ENCODE data around the gene ADGRA3. TPM values are rescaled to one million over a fixed set of nuclear protein-coding genes. Genes with fewer than 3 reads are reported as not detected.

ADGRA3 gene
- polyA plus RNA-seq, 1 donor from 2014 or later: 40.5 TPM

DNA sequence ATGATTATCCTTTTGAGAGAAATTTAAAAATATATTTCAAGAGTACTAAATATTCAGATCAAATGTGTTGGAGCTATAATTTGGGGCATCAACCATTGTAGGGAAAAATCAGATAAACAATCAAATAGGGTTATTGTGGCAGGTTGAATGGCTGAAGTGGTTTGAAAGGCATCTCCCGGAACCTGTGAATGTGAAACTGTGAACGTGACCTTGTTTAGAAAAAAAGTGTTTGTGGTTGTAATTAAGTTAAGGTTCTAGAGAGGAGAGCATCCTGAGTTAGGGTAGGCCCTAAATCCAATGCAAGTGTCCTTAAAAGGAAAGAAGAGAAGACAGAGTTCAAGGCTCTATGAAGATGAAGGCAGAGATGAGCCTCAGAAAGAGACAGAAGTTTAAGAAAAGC lies 37.4 kb downstream of the ADGRA3 start:
- H3K79me2 ChIP-seq (replicated peaks; ENCODE audit: insufficient read depth, low read length): peaks cover 40% of the 10 kb centered on the region
- no peak for TF ChIP-seq SMC3 (conservative IDR thresholded peaks at IDR 0.05; ENCODE audit: poor library complexity)
- TF ChIP-seq, protein P1, sequence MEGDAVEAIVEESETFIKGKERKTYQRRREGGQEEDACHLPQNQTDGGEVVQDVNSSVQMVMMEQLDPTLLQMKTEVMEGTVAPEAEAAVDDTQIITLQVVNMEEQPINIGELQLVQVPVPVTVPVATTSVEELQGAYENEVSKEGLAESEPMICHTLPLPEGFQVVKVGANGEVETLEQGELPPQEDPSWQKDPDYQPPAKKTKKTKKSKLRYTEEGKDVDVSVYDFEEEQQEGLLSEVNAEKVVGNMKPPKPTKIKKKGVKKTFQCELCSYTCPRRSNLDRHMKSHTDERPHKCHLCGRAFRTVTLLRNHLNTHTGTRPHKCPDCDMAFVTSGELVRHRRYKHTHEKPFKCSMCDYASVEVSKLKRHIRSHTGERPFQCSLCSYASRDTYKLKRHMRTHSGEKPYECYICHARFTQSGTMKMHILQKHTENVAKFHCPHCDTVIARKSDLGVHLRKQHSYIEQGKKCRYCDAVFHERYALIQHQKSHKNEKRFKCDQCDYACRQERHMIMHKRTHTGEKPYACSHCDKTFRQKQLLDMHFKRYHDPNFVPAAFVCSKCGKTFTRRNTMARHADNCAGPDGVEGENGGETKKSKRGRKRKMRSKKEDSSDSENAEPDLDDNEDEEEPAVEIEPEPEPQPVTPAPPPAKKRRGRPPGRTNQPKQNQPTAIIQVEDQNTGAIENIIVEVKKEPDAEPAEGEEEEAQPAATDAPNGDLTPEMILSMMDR (IDR thresholded peaks at IDR 0.05; ENCODE audit: poor library complexity, severe bottlenecking): no peak
- TF ChIP-seq, protein P2, sequence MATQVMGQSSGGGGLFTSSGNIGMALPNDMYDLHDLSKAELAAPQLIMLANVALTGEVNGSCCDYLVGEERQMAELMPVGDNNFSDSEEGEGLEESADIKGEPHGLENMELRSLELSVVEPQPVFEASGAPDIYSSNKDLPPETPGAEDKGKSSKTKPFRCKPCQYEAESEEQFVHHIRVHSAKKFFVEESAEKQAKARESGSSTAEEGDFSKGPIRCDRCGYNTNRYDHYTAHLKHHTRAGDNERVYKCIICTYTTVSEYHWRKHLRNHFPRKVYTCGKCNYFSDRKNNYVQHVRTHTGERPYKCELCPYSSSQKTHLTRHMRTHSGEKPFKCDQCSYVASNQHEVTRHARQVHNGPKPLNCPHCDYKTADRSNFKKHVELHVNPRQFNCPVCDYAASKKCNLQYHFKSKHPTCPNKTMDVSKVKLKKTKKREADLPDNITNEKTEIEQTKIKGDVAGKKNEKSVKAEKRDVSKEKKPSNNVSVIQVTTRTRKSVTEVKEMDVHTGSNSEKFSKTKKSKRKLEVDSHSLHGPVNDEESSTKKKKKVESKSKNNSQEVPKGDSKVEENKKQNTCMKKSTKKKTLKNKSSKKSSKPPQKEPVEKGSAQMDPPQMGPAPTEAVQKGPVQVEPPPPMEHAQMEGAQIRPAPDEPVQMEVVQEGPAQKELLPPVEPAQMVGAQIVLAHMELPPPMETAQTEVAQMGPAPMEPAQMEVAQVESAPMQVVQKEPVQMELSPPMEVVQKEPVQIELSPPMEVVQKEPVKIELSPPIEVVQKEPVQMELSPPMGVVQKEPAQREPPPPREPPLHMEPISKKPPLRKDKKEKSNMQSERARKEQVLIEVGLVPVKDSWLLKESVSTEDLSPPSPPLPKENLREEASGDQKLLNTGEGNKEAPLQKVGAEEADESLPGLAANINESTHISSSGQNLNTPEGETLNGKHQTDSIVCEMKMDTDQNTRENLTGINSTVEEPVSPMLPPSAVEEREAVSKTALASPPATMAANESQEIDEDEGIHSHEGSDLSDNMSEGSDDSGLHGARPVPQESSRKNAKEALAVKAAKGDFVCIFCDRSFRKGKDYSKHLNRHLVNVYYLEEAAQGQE (IDR thresholded peaks at IDR 0.05; ENCODE audit: borderline replicate concordance): no peak
- no peak for TF ChIP-seq RAD21 (conservative IDR thresholded peaks at IDR 0.05)
- no peak for TF ChIP-seq EZH2 (IDR thresholded peaks at IDR 0.05; ENCODE audit: borderline replicate concordance, insufficient read depth, low read length, poor library complexity, severe bottlenecking)
- no peak for TF ChIP-seq TAF1 (IDR thresholded peaks at IDR 0.05; ENCODE audit: low read depth)
- no peak for TF ChIP-seq MXI1 (conservative IDR thresholded peaks at IDR 0.05; ENCODE audit: poor library complexity, severe bottlenecking)
- no peak for TF ChIP-seq EP300 (conservative IDR thresholded peaks at IDR 0.05; ENCODE audit: poor library complexity, severe bottlenecking)
- TF ChIP-seq POLR2AphosphoS5 (IDR thresholded peaks at IDR 0.05): no peak

DNA sequence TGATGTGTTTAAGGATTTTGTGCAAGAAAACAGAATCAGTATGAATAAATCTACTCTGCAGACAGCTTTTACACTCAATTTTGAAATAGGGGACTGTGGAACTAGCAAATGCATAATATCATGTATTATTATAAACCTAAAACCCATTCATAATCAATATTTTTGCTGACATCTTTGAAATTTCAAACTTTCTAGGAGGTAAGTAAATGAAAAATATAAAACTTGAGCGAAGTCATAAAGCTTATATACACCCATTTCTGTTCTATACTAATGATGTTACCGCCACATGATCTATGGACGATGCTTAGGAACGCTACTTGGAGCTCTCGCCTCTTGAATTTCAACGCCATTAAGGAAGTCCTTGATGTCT lies 38.1 kb downstream of the ADGRA3 start:
- Histone ChIP-seq H3K9me3 (ENCODE audit: low read length) (no peaks in the 10 kb centered on the region), H3K27me3 (ENCODE audit: insufficient read depth, low read depth, low read length) (no peaks in the 10 kb centered on the region), H3K9ac (ENCODE audit: low read length) (no peak overlapping the region), H3K79me2 (replicated peaks; ENCODE audit: insufficient read depth, low read length) (peaks cover 34% of the 10 kb centered on the region), H3K4me3 (ENCODE audit: low read length) (no peak overlapping the region), H3K27ac (ENCODE audit: low read length) (no peak overlapping the region), H4K20me1 (ENCODE audit: insufficient read depth) (no peaks in the 10 kb centered on the region), H3K36me3 (ENCODE audit: insufficient read depth, low read length) (no peaks in the 10 kb centered on the region), H2AFZ (ENCODE audit: low read depth, low read length) (no peak overlapping the region), H3K9me2 (ENCODE audit: insufficient read depth, low read length) (no peaks in the 10 kb centered on the region), H3F3A (ENCODE audit: insufficient read depth, low read length, poor library complexity, severe bottlenecking) (no peaks in the 10 kb centered on the region), H3K4me2 (ENCODE audit: low read length) (no peak overlapping the region)
- TF ChIP-seq EP300 (conservative IDR thresholded peaks at IDR 0.05; ENCODE audit: poor library complexity, severe bottlenecking) (no peak), RAD21 (conservative IDR thresholded peaks at IDR 0.05) (no peak), MXI1 (conservative IDR thresholded peaks at IDR 0.05; ENCODE audit: poor library complexity, severe bottlenecking) (no peak), POLR2AphosphoS5 (IDR thresholded peaks at IDR 0.05) (no peak), EZH2 (IDR thresholded peaks at IDR 0.05; ENCODE audit: borderline replicate concordance, insufficient read depth, low read length, poor library complexity, severe bottlenecking) (no peak), TAF1 (IDR thresholded peaks at IDR 0.05; ENCODE audit: low read depth) (no peak), SMC3 (conservative IDR thresholded peaks at IDR 0.05; ENCODE audit: poor library complexity) (no peak)
- TF ChIP-seq, protein P1 (IDR thresholded peaks at IDR 0.05; ENCODE audit: poor library complexity, severe bottlenecking): no peak
- TF ChIP-seq, protein P2 (IDR thresholded peaks at IDR 0.05; ENCODE audit: borderline replicate concordance): no peak

More for the DNA sequence above, 37.4 kb downstream of the ADGRA3 start:
- H3F3A ChIP-seq (ENCODE audit: insufficient read depth, low read length, poor library complexity, severe bottlenecking): no peaks in the 10 kb centered on the region
- H3K36me3 ChIP-seq (ENCODE audit: insufficient read depth, low read length): no peaks in the 10 kb centered on the region
- H3K27ac ChIP-seq (ENCODE audit: low read length): no peak overlapping the region
- no peak overlapping the region for H3K4me3 ChIP-seq (ENCODE audit: low read length)
- no peaks in the 10 kb centered on the region for H4K20me1 ChIP-seq (ENCODE audit: insufficient read depth)
- no peaks in the 10 kb centered on the region for H3K9me3 ChIP-seq (ENCODE audit: low read length)
- H3K27me3 ChIP-seq (ENCODE audit: insufficient read depth, low read depth, low read length): no peaks in the 10 kb centered on the region
- H3K9me2 ChIP-seq (ENCODE audit: insufficient read depth, low read length): no peaks in the 10 kb centered on the region
- H3K9ac ChIP-seq (ENCODE audit: low read length): no peak overlapping the region
- H3K4me2 ChIP-seq (ENCODE audit: low read length): no peak overlapping the region
- H2AFZ ChIP-seq (ENCODE audit: low read depth, low read length): no peak overlapping the region
